OCI-LY7 (cell line): ENCODE data around the gene ATG2A. TPM values are rescaled to one million over a fixed set of nuclear protein-coding genes. Genes with fewer than 3 reads are reported as not detected.

ENCODE experiments used
- BruUV-seq: library from RNA; stranded (reverse); fragments of 400-500 nt; replicated peaks from 2 replicates; lab custom pipeline; 2021; lab: Mats Ljungman, UMichigan
- CTCF ChIA-PET: fragments of 300-600 bp; sonication (Branson Sonifier 250); formaldehyde crosslinking; loops from one replicate; lab custom pipeline; 2022; ENCODE audit warnings: antibody characterized with exemption; ENCODE audit not compliant: unreplicated experiment; lab: Charles Lee
- POLR2A ChIA-PET: fragments of 300-600 bp; sonication (Branson Sonifier 250); formaldehyde crosslinking; loops from one replicate; lab custom pipeline; 2022; ENCODE audit warnings: antibody characterized with exemption; lab: Charles Lee
- DNase-seq: peaks from one replicate; pipeline ENCODE4 v3.0.0-alpha.2; 2015; ENCODE audit warnings: low spot score
- H2AFZ ChIP-seq: fragments of 200-600 bp; sonication (generic), shearing (Covaris generic); 2 replicates; pipeline ENCODE4 v1.6.1; 2014; ENCODE audit warnings: mild to moderate bottlenecking, antibody characterized with exemption, low read length, moderate library complexity
- H3K27ac ChIP-seq: fragments of 200-600 bp; sonication (generic); 2 replicates; pipeline ENCODE4 v1.5.1; 2014; ENCODE audit warnings: mixed run types, low read depth, mild to moderate bottlenecking, moderate library complexity, low read length, inconsistent platforms; ENCODE audit not compliant: poor library complexity, severe bottlenecking
- H3K36me3 ChIP-seq: fragments of 200-600 bp; sonication (generic); 2 replicates; pipeline ENCODE4 v1.6.1; 2014; ENCODE audit warnings: mild to moderate bottlenecking, antibody characterized with exemption, low read length, moderate library complexity, mixed read lengths; ENCODE audit not compliant: insufficient read depth
- H3K4me1 ChIP-seq: fragments of 200-600 bp; sonication (generic); 2 replicates; pipeline ENCODE4 v1.5.1; 2014; ENCODE audit warnings: mild to moderate bottlenecking, low read length; ENCODE audit not compliant: insufficient read depth, poor library complexity, severe bottlenecking
- H3K4me2 ChIP-seq: fragments of 200-600 bp; sonication (generic); 2 replicates; pipeline ENCODE4 v1.6.1; 2014; ENCODE audit warnings: mild to moderate bottlenecking, low read length
- H3K4me3 ChIP-seq: fragments of 200-600 bp; sonication (generic); 2 replicates; pipeline ENCODE4 v1.5.1; 2014; ENCODE audit warnings: mild to moderate bottlenecking, low read depth, low read length; ENCODE audit not compliant: poor library complexity, severe bottlenecking
- H3K79me2 ChIP-seq: fragments of 200-600 bp; sonication (generic); 2 replicates; pipeline ENCODE4 v1.6.1; 2016; ENCODE audit warnings: low read depth, mild to moderate bottlenecking, low read length, moderate library complexity, mixed read lengths; ENCODE audit not compliant: insufficient read depth
- H3K9me2 ChIP-seq: fragments of 200-600 bp; sonication (generic); 2 replicates; pipeline ENCODE4 v1.6.1; 2016; ENCODE audit warnings: mild to moderate bottlenecking, low read length, mixed read lengths; ENCODE audit not compliant: insufficient read depth
- H3K9me3 ChIP-seq: fragments of 200-600 bp; sonication (generic); 2 replicates; pipeline ENCODE4 v1.6.1; 2014; ENCODE audit warnings: mild to moderate bottlenecking, mixed run types, low read length, mixed read lengths
- H4K20me1 ChIP-seq: fragments of 200-600 bp; sonication (generic); 2 replicates; pipeline ENCODE4 v1.6.1; 2014; ENCODE audit warnings: mild to moderate bottlenecking, antibody characterized with exemption, low read length, moderate library complexity, mixed read lengths; ENCODE audit not compliant: insufficient read depth
- CTCF ChIP-seq: fragments of 200-600 bp; sonication (generic); conservative IDR thresholded peaks from 2 replicates; pipeline ENCODE4 v1.5.1; 2014; ENCODE audit warnings: mild to moderate bottlenecking, antibody characterized with exemption, low read length, moderate library complexity, mixed read lengths
- EZH2phosphoT487 ChIP-seq: fragments of 200-600 bp; sonication (generic); IDR thresholded peaks from 2 replicates; pipeline ENCODE4 v1.6.1; 2018; ENCODE audit warnings: low read depth, borderline replicate concordance, mild to moderate bottlenecking, mixed run types, antibody characterized with exemption, low read length, moderate library complexity, mixed read lengths
- intact Hi-C: fragments of 100-400 bp; cut with micrococcal nuclease; formaldehyde crosslinking; loops from one replicate; pipeline ENCODE4 v1.10.0; 2022; ENCODE audit not compliant: unreplicated experiment
- total RNA-seq, 2 experiments: library from RNA; depleted of rRNA in 1 of 2; stranded (reverse); fragments of >200 nt in 1 of 2; shearing (Covaris generic) in 1 of 2; gene quantifications; 2 replicates each; pipeline ENCODE4 v1.2.3, GENCODE V29; 2014 to 2022

ATG2A gene
- total RNA-seq, 2 experiments from 2014 or later = 18.1 to 28.2 TPM

GRCh38 chr11:64951529-64951928 lies 34.5 kb upstream of the ATG2A start:
- BruUV-seq = no TSS peak
- Histone ChIP-seq H3K79me2 (no peaks in the 10 kb centered on the region), H3K4me1 (peaks cover under 1% of the 10 kb centered on the region), H3K36me3 (no peaks in the 10 kb centered on the region), H3K4me3 (no peak overlapping the region), H2AFZ (no peak overlapping the region), H3K27ac (no peak overlapping the region), H3K4me2 (no peak overlapping the region), H4K20me1 (no peaks in the 10 kb centered on the region), H3K9me2 (no peaks in the 10 kb centered on the region), H3K9me3 (no peaks in the 10 kb centered on the region)
- POLR2A ChIA-PET = interaction anchor here (0.6 to 2.2 kb wide), 3 partner anchors 12 to 278 kb away, joined by 3 to 5 read pairs (median 5); no protein-coding TSS in a partner anchor
- DNase-seq = no peak
- CTCF ChIA-PET = no interaction called here
- intact Hi-C loops = no loop called here
- no peak for TF ChIP-seq EZH2phosphoT487
- TF ChIP-seq CTCF = no peak

- no TSS peak for BruUV-seq
- no peaks in the 10 kb centered on the region for H4K20me1 ChIP-seq
- CTCF ChIA-PET = no interaction called here
Observed at GRCh38 chr11:64947208-64947814, 30.3 kb upstream of the ATG2A start.

More at GRCh38 chr11:64947208-64947814, 30.3 kb upstream of the ATG2A start:
- no peak for DNase-seq
- Histone ChIP-seq H3K9me3 (no peaks in the 10 kb centered on the region), H3K27ac (no peak overlapping the region), H3K36me3 (no peaks in the 10 kb centered on the region), H3K79me2 (no peaks in the 10 kb centered on the region), H3K4me1 (peaks cover 7% of the 10 kb centered on the region), H3K9me2 (no peaks in the 10 kb centered on the region), H3K4me3 (no peak overlapping the region), H3K4me2 (no peak overlapping the region), H2AFZ (no peak overlapping the region)
- intact Hi-C loops = loop anchor here (1.0 kb wide), 1 partner anchor 36 kb away; no protein-coding TSS in a partner anchor
- no peak for TF ChIP-seq EZH2phosphoT487
- no peak for TF ChIP-seq CTCF
- POLR2A ChIA-PET = no interaction called here
